Measurements from ENCODE around the gene PNP.

DNA sequence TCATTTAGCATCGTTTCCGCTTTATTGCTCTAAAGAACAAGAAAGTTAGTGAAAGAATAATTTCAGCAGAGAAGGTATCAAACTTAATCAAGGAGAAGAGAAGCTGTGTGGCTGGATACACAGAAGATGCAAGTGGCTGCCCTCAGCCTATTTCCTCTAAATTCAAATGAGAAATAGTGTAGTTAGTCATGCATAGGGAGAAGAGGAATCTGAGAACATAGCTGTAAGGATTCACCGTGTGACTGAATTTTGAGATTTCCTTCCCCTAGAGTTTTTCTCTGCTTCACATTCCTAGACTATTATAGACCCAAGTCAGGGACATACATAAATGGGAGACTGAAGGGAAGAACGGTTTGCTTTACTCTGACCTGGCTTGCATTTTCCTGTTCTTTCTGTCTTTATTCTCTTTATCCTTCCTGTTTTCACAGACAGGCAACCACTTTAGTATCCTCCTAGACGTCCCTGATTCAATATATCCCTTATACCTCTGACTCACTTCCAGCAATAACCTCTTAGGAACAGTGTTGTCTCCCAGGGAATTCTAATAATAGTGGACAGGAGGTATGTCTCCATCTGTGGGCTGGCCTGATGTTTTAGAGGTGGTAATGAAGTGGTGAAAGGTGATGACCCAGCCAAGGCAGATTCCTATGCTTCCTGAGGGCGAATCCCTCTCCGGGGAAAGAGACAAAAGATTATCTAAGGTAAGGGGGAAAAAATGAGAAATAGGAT, 43.1 kb downstream of the PNP start:
- TF ChIP-seq, protein P1, sequence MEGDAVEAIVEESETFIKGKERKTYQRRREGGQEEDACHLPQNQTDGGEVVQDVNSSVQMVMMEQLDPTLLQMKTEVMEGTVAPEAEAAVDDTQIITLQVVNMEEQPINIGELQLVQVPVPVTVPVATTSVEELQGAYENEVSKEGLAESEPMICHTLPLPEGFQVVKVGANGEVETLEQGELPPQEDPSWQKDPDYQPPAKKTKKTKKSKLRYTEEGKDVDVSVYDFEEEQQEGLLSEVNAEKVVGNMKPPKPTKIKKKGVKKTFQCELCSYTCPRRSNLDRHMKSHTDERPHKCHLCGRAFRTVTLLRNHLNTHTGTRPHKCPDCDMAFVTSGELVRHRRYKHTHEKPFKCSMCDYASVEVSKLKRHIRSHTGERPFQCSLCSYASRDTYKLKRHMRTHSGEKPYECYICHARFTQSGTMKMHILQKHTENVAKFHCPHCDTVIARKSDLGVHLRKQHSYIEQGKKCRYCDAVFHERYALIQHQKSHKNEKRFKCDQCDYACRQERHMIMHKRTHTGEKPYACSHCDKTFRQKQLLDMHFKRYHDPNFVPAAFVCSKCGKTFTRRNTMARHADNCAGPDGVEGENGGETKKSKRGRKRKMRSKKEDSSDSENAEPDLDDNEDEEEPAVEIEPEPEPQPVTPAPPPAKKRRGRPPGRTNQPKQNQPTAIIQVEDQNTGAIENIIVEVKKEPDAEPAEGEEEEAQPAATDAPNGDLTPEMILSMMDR (IDR thresholded peaks at IDR 0.05) = no peak
- TF ChIP-seq POLR2A (IDR thresholded peaks at IDR 0.05) (no peak), EP300 (IDR thresholded peaks at IDR 0.05) (no peak), POLR2AphosphoS5 (IDR thresholded peaks at IDR 0.05) (no peak)

All from upper lobe of left lung (tissue), 4 donors.